ENCODE measurements around the gene ADRB2.

ADRB2 gene

GRCh38 chr5:148807851-148808250 lies 18.6 kb upstream of the ADRB2 start:
- Histone ChIP-seq H2AFZ (ENCODE audit: low read depth, low read length, severe bottlenecking) (no peak overlapping the region), H3F3A (ENCODE audit: insufficient read depth) (peaks cover 17% of the 10 kb centered on the region; the same call in 1 of the 2 replicates), H3K9me2 (replicated peaks; ENCODE audit: insufficient read depth, low read length) (no peaks in the 10 kb centered on the region), H3K36me3 (ENCODE audit: low read length) (no peaks in the 10 kb centered on the region), H3K9ac (ENCODE audit: low read length) (no peak overlapping the region), H3K4me3 (ENCODE audit: insufficient read depth, low read length, poor library complexity, severe bottlenecking) (no peak overlapping the region), H3K4me2 (ENCODE audit: low read depth, low read length, poor library complexity, severe bottlenecking) (no peak overlapping the region), H3K79me2 (ENCODE audit: insufficient read depth, low read length) (no peaks in the 10 kb centered on the region), H3K27me3 (ENCODE audit: low read length) (no peaks in the 10 kb centered on the region), H3K27ac (ENCODE audit: low read depth, low read length) (peak overlapping the region; percentile 48; the same call in 1 of the 2 replicates), H4K20me1 (ENCODE audit: low read depth, low read length) (no peaks in the 10 kb centered on the region), H3K9me3 (ENCODE audit: insufficient read depth, low read length) (no peaks in the 10 kb centered on the region)
- no peak for TF ChIP-seq EZH2phosphoT487 (conservative IDR thresholded peaks at IDR 0.05; ENCODE audit: low read length)
- TF ChIP-seq CTCF (IDR thresholded peaks at IDR 0.05; ENCODE audit: insufficient read depth, low read length, poor library complexity, severe bottlenecking), result no peak

DNA sequence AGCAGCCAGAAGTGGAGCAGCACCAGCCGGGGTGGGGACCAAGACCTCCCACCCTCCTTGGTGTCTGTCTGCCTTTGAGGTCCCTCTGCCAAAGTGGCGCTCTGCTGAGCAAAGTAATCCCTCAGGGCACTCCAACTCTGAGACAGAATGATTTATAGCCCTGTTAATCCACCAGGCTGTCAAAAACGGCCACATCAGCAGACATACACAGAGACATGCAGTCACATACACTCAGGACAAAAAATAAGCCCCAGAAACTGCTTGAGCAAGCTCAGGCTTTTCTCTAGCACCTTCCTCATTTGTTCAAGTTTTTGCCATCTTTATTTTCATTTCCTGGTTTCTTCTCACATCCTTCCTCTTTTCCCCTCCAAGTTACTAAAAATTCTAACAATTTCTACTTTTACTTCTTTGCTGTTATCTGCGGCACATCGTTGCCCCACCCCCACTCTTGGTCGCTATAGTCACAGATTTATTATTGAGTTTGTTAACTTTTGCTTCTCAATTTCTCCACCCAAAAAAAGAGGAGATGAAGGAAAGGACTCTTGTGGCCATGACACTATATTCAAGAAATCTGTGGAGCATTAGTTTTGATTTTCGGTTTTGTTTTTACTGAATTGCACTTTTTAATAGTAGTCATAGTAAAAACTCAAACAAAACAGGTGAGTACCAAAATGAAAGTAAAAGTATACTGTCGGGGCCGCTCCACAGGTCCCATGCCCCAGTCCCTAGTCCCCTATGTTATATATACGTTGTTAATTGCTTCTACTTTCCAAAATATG lies 17.4 kb upstream of the ADRB2 start:
- H3K9me2 ChIP-seq (replicated peaks; ENCODE audit: insufficient read depth, low read length), result no peaks in the 10 kb centered on the region
- peak overlapping the region; percentile 38 for H3K9ac ChIP-seq (ENCODE audit: low read length)
- peak overlapping the region; percentile 47 for H3K4me3 ChIP-seq (ENCODE audit: insufficient read depth, low read length, poor library complexity, severe bottlenecking)

DNA sequence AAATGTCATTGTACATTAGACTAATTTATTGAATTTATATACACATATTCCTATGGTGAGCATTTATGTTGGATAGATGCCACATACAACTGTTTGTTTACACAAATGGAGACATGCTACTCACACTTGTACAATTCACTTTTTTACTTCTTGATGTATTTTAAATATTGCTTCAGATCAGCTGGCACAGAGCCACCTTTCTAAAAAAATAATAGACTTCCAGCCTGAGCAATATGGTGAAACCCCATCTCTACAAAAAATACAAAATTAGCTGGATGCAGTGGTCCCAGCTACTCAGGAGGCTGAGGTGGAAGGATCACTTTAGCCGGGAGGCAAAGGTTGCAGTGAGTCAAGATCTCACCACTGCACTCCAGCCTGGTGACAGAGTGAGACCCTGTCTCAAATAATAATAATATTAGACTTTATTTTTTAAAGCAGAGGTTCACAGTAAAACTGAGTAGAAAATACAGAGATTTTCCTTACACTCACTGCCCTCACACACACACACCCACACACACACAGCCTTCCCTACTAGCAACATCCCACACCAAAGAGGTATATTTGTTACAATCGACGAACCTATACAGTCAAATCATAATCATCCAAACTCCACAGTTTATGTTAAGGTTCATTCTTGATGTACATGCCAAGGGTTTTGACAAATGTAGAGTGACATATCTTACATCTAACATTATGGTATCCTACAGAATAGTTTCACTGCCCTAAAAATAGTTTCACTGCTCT lies 16.5 kb upstream of the ADRB2 start:
- Histone ChIP-seq H3K27me3 (ENCODE audit: low read length) (no peaks in the 10 kb centered on the region), H3K36me3 (ENCODE audit: low read length) (no peaks in the 10 kb centered on the region), H2AFZ (ENCODE audit: low read depth, low read length, severe bottlenecking) (peak overlapping the region; percentile 27), H4K20me1 (ENCODE audit: low read depth, low read length) (no peaks in the 10 kb centered on the region), H3K4me3 (ENCODE audit: insufficient read depth, low read length, poor library complexity, severe bottlenecking) (peak overlapping the region; percentile 47), H3K79me2 (ENCODE audit: insufficient read depth, low read length) (no peaks in the 10 kb centered on the region), H3K4me2 (ENCODE audit: low read depth, low read length, poor library complexity, severe bottlenecking) (peak overlapping the region; percentile 92), H3K9me3 (ENCODE audit: insufficient read depth, low read length) (no peaks in the 10 kb centered on the region), H3K9ac (ENCODE audit: low read length) (peak overlapping the region; percentile 38), H3K9me2 (replicated peaks; ENCODE audit: insufficient read depth, low read length) (no peaks in the 10 kb centered on the region), H3F3A (ENCODE audit: insufficient read depth) (peaks cover 17% of the 10 kb centered on the region; the same call in 1 of the 2 replicates), H3K27ac (ENCODE audit: low read depth, low read length) (peak overlapping the region; percentile 65)
- TF ChIP-seq EZH2phosphoT487 (conservative IDR thresholded peaks at IDR 0.05; ENCODE audit: low read length), result no peak
- no peak for TF ChIP-seq CTCF (IDR thresholded peaks at IDR 0.05; ENCODE audit: insufficient read depth, low read length, poor library complexity, severe bottlenecking)

More for the DNA sequence above, 17.4 kb upstream of the ADRB2 start:
- peak overlapping the region; percentile 27 for H2AFZ ChIP-seq (ENCODE audit: low read depth, low read length, severe bottlenecking)
- no peaks in the 10 kb centered on the region for H4K20me1 ChIP-seq (ENCODE audit: low read depth, low read length)
- no peaks in the 10 kb centered on the region for H3K27me3 ChIP-seq (ENCODE audit: low read length)
- H3K36me3 ChIP-seq (ENCODE audit: low read length), result no peaks in the 10 kb centered on the region
- no peaks in the 10 kb centered on the region for H3K79me2 ChIP-seq (ENCODE audit: insufficient read depth, low read length)
- TF ChIP-seq EZH2phosphoT487 (conservative IDR thresholded peaks at IDR 0.05; ENCODE audit: low read length) (no peak), CTCF (IDR thresholded peaks at IDR 0.05; ENCODE audit: insufficient read depth, low read length, poor library complexity, severe bottlenecking) (no peak)
- H3K9me3 ChIP-seq (ENCODE audit: insufficient read depth, low read length), result no peaks in the 10 kb centered on the region
- H3F3A ChIP-seq (ENCODE audit: insufficient read depth), result peaks cover 17% of the 10 kb centered on the region; the same call in 1 of the 2 replicates
- H3K27ac ChIP-seq (ENCODE audit: low read depth, low read length), result peak overlapping the region; percentile 65
- H3K4me2 ChIP-seq (ENCODE audit: low read depth, low read length, poor library complexity, severe bottlenecking), result peak overlapping the region; percentile 92
